Erythroblast (primary cell): ENCODE data around the gene SLC25A47.
"Not testable (repeated sequence)": the region's sequence is repeated elsewhere in the genome, so short reads cannot be mapped to it uniquely, and the experiment has no call there.

Source experiments
- DNase-seq, 2 experiments: peaks; one replicate each; lab custom pipeline; 2025; lab: John Stamatoyannopoulos, UW
- GATA1 ChIP-seq: IDR thresholded peaks from 2 replicates; pipeline ENCODE4 v1.6.1; 2011; ENCODE audit warnings: low read depth, mild to moderate bottlenecking, control low read depth, low read length, moderate library complexity
- POLR2A ChIP-seq: IDR thresholded peaks from 2 replicates; pipeline ENCODE4 v1.6.1; 2011; ENCODE audit warnings: mild to moderate bottlenecking, low read length

The SLC25A47 gene

DNA sequence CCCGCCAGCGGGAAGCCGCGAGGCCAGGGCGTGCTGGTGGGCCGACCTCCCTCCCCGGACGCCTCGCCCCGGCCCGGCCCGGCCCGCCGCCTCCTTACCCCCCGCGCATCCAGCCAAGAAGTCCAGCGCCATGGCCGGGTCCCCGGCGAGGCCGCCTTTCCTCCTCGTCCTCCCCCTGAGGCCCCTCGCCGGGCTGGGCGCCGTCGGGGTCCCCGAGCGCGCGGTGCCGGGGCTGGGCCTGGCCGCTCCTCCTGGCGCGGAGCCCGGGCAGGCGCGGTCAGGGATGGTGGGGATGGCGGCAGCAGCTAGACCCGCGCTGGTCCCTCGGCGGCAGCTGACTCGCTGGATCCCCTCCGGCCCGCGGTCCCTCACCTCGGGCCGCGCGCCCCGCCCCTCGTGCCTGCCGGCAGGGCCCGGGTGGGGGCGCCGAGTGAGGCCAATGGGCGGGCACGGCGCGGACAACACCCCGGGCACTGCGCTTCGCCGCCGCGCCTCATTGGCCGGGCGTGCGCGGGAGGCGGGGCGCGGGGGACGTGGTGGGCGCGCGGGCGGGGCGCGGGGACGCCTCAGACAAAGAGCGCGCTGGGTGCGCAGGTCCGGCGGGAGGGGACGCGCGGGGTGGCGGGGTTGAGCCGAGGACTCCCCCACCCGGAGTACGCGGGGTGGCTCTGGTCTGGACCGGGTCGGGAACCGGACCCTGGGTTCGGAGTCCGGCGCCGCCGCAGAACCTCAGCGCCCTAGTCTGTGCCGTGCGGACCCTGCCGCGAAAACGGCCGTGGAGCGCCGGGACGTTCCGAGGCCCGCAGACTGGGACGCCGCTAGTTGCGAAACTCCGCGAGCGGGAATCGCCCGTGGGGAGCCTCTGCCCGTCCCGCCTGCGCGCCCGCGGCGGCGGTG lies 16.8 kb upstream of the SLC25A47 start, which contains the start of gene SLC25A29:
Gene SLC25A29 (minus strand): TSS at position 344 of the 897 bp plus-strand sequence. CDS start 212 bp downstream, at position 132.
- DNase-seq: peak; percentile 87 to 88
- TF ChIP-seq POLR2A (no peak), GATA1 (no peak)

DNA sequence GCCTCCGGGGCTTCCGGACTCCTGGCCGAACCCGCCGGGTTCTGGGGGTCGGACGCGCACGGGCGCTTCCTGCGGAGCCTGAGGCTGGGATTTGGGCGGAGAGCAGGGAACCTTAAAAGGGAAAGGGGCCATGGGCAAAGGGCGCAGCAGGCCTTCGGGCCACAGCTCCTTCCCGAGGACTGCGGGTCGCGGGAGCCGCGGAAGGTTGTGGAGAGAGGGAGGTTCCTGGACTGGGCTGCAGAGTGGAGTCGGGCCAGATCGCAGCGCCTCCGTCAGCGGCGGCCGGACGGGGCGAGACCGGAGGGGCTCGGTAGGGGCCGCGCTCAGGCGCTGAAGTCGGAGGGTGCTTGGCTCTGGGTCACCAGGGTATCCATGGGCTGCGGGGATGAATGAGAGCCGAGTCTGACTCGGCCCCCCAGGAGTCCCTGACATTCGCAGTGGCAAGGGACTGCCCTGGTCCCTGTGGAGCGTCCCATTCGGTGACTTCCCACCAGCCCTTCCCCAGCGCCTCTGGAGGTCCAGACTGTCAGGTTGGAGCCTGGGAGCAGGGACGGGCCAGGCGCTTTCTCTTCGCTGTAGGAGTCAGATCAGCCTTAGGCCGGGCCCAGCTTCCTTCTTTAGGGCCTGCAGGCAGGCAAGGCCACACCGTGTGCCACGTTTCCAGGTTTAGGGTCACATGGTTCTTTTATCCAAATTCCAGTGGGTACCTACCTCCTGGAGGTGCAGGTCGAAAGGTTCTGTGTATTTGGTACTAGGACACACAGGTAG lies 16.0 kb upstream of the SLC25A47 start:
- TF ChIP-seq GATA1: no peak
- TF ChIP-seq POLR2A: no peak
- peak in 1 of 2 experiments; percentile 45 for DNase-seq

DNA sequence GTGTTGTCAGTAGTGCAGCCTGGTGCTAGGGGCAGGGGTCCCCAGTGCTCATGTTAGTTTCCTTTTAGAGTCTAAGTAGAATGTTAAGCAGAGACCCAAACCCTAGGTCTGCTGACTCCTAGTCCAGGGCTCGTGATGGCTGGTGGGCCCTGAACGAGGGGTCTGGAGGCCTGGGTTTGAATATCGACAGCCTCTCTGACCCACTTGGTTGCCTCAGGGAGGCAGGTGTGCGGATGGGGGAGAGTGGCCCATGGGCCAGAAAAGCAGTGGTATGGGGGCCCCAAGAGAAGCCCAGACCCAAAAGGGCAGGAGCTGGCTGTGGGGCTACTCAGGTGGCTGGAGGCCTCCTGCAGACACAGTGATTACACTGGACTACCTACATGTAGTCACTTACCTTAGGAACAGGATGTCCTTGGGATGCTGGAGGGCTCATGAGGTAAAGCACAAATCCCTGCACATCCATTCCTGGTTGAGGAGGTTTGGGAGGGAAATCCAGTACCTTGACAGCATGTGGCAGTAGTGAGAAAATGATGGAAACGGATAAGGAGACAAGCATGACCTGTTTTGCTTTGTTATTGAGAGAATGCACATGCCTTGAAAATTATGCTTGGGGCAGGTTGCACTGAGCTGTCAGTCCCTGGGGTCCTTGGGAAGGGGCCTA lies 15.2 kb upstream of the SLC25A47 start:
- no peak for DNase-seq

DNA sequence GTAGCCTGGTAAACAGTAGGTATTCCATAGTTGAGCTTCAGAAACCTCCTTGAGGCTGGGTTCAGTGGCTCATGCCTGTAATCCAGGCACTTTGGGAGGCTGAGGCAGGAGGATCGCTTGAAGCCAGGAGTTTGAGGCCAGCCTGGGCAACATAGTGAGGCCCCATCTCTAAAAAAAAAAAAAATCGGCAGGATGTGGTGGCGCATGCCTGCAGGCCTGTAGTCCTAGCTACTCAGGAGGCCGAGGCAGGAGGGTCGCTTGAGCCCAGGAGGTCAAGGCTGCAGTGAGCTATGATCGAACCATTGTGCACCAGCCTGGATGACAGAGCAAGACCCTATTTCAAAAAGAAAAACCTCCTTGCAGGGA lies 14.7 kb upstream of the SLC25A47 start:
- DNase-seq: not testable (repeated sequence)

More for the DNA sequence above, 15.2 kb upstream of the SLC25A47 start:
- no peak for TF ChIP-seq POLR2A
- no peak for TF ChIP-seq GATA1

DNA sequence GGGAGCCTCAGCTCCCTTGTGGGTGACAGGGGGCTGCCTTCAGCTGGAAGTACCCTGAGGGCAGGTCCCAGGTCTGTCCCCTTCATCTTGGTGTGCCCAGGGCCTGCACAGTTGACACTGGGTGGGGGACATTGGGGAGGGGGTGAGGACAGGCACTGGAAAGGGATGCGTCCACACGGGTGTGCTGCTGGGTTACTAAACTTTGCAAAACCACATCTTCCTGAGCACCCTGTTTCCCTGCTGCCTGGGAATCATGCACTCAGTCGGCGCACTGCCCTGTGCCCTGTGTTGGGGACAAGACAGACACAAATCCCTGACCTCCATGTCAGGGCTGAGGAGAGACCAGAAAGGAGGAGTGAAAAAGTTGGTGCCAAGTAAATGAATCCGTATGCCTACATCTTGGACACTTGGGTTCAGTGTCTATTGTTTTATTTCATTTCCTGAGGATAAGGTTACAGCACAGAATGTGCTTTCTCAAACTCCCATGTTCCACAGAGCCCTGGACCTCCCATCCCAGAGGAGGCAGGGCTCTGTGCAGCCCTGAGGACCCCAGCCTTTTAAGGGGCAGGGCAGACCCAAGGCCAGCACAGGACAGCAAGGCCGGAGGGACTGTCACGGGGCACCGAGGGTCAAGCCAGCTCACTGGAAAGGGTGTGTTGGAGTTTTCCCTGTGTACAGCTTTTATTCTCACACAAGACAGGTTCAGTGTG lies 14.0 kb upstream of the SLC25A47 start:
- DNase-seq: no peak

DNA sequence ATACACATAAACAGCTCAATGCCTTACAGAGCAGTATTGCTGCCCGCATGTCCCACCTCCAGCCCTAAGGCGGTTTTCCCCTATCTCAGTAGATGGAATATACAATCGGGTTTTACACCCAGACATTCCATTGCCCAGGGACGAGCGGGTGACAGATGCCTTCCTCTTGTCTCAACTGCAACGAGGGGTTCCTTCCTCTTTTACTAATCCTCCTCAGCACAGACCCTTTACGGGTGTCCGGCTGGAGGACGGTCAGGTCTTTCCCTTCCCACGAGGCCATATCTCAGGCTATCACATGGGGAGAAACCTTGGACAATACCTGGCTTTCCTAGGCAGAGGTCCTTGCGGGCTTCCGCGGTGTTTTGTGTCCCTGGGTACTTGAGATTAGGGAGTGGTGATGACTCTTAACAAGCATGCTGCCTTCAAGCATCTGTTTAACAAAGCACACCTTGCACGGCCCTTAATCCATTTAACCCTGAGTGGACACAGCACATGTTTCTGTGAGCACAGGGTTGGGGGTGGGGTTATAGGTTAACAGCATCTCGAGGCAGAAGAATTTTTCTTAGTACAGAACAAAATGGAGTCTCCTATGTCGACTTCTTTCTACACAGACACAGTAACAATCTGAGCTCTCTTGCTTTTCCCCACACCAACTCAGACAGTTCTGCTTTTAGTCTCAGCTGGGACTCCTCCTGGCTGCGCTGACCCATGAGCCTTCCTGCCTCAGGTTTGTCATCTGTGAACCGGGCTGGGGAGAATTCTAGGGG lies 10.8 kb upstream of the SLC25A47 start:
- DNase-seq: not testable (repeated sequence)

More for the DNA sequence above, 14.0 kb upstream of the SLC25A47 start:
- TF ChIP-seq POLR2A: no peak

DNA sequence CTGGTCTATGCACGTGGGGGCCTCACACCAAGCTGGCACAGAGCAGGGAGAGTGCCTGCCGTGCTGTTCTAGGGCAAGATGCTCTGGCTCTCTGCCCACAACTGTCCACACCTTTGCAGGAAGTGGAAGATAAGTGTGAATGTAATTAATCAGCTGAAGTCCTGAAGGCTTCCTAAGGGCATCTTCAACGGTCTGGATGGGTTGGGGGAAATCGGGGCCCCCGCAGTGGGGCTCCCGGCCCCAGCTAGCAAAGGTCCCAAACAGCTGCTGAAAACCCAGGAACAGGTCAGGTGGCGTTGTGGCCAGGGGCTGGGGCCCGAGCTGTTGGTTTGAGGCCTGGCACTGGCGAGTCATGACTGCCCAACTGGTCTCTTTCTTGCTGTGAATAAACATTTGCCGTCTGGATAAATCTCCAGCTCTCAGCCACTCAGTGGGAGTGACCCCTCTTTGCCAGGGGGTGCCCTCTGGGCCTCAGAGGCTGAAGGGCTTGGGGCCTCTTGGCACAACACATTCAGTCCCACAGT lies 10.2 kb upstream of the SLC25A47 start:
- DNase-seq: no peak
- no peak for TF ChIP-seq GATA1
- no peak for TF ChIP-seq POLR2A

DNA sequence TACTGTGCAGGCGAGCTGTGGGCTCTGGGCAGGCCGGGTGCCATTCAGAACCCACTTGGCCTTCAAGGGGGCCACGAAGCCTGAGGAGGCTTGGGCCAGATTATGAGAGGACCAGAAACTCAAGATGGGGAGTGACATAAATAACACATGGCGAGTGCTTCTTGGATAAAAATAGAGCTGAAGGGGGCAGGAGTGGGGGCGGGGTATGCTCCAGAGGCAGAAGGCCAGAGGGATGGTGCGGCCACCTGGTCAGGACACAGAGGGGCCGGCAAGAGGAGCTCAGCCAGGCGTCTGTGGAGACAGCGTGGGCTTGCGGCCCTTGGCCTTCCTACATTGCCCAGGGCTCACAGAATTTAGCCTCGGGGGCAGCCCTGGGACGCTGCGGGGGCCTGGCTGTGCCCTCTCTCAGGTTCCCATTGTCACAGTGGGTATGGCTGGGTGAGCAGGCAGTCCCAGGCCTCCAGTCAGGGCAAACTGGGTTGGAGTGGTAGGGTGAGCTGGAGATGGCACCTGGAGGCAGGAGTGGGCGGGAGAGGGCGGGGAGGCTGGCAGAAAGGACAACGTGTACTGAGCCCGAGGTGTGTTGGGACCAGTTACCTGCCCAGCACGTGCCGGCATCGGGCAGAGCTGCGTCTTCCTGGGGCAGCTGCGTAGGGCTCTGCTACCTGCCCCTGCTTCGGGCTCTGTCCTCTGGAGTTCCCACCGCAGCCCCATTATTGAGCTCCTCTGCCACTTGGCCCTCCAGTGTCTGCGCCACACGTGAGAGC lies 9.5 kb upstream of the SLC25A47 start:
- no peak for TF ChIP-seq GATA1
- no peak for TF ChIP-seq POLR2A
- DNase-seq: no peak

DNA sequence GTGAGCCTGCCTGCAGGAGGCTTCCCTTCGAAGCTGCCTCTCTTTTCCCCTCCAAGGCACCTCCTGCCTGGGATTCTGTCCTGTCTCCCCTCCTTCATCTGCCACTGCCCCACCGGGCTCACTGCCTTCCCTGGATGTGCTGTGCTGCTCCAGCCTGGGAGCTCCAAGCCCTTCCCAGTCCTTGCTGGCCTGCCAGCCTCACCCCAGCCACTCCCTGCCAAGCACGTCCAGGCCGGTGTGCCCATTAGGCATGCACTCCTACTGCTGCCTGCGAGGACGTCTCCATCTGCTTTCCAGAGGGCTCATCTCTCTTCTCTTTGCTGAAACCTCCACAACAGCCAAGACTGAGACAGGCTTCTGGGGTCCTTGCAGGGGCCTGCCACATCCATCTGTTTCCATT lies 8.4 kb upstream of the SLC25A47 start:
- no peak for DNase-seq
- no peak for TF ChIP-seq GATA1
- TF ChIP-seq POLR2A: no peak

DNA sequence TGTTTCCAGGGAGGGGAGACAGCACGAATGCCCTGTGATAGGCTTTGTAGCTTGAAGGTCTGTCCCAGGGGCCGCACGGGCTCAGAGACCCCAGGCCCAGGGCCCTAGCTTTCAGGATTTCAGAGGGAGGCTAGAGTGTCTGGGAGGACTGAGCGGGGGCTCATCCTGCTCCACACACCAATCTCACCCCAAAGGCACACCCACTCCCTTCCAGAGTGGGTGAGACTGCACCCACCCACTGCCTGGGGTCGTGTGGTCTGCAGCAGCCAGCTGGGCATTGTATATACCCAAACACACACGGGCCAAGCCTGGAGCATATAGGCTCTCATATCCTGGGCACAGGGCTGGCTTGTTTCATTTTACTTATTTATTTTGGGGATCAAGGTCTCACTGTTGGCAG lies 5.8 kb upstream of the SLC25A47 start:
- no peak for DNase-seq
- TF ChIP-seq POLR2A (no peak), GATA1 (no peak)

DNA sequence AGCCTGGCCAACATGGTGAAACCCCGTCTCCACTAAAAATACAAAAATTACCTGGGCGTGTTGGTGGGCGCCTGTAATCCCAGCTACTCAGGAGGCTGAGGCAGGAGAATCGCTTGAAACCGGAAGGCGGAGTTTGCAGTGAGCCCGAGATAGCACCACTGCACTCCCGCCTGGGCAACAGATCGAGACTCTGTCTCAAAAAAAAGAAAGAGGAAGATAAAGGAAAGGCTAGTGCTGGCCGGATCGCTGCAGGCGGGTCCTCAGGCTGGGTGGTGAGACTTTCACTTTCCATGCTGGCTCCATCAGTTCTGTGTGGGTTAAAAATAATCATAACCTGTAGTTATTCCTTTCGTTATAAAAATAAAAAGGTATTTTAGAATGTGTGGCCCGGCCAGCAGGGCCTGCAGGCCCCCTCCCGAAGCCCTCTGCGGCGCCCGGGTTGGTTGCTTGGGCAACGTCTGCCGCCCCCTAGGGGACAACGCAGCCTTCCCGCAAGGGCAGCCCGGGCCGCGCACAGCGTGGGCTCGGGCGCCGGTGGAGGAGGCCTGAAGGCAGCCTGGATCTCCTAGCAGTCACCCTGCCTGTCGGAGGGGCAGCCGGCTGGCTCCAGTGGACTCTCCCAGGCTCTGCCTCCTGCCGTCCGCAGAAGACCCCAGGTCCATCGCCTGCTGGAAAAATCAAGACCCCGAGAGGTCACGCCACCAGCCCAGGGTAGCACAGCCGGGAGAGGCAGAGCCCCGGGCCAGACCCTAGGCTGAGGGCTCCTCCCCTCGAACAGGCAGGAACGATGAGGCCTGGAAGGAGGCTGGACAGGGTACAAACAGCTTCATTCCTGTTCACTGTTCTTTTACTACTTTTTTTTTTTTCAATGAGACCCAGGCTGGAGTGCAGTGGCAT lies 5.0 kb upstream of the SLC25A47 start:
- TF ChIP-seq GATA1 (no peak), POLR2A (no peak)
- DNase-seq: peak; percentile 68 to 72

DNA sequence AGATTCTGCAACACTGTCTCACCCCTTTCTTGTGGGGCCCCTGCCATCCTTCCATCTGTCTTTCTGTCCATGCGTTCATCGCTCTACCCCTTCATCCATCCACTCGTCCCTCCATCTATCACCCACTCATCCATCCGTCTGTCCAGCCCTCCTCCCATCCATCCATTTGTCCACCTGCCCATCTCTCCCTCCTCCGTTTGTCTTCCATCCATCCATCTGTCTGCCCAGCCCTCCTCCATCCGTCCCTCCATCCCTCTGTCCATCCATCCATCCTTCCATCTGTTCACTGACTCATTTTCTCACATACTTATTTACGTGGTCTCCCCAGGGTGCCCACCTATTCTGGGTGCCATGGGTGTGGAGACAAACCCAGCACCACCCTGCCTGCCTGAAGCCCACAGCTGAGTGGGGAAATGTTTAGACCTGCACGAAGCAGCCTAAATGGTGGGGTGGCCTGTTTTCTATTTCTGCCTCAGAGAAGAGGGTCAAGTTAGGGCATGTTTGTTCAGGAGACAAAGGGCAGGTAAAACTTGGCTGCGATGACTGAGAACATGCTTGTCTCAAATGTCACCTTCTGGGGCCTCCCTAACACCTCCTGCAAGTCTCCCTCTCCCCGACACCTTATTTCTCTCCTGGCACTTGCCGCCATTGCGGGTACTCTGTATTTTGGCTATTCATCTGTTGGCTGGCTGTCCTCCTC lies 2.8 kb upstream of the SLC25A47 start:
- no peak for DNase-seq
- TF ChIP-seq GATA1 (no peak), POLR2A (no peak)
